ENCODE measurements around the gene ARID1B. TPM values are rescaled to one million over a fixed set of nuclear protein-coding genes. Genes with fewer than 3 reads are reported as not detected.

Gene ARID1B
- total RNA-seq, 1 donor from 2014 or later = 62.1 TPM

DNA sequence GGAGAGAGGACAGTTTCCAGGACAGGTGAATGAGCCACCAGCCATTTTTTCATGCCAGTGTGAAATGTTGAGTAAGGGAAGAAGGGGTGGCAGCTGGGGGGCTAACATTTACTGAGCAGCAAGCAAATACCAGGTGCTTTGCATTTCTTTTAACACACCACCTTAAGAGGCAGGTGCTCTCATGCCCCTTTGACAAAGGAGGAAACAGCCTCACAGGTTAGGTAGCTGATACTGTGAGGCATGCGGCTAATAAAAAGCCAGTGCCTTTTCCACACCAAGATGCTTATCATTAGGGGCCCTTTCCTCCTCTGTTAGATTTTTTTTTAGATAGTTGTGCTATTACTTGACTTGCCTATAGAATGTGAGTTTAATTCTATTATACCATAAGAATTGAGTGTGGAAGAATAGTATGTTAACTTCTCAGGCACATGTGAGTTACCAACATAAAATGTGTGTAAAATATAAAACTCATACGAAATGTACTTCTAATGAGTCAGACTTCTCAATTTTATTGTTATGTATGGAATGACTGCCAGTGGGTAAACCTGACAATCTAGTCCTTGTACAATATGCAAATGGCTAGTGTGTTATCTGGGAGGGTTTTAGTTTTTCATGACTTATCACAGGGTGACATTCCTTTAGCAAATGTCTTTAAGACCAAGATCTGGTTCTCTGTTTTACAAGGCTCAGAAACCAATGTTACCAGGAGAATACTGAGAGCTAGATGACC, 286.2 kb downstream of the ARID1B start:
- Mint-ChIP-seq H3K27ac (no peak overlapping the region), H3K36me3 (peaks cover 8% of the 10 kb centered on the region), H3K4me3 (no peak overlapping the region), H3K27me3 (ENCODE audit: insufficient read depth, low read depth) (no peaks in the 10 kb centered on the region), H3K9me3 (no peaks in the 10 kb centered on the region), H3K4me1 (peaks cover 48% of the 10 kb centered on the region)
- no peak overlapping the region for H3K4me2 ChIP-seq
- H3K27ac ChIP-seq = no peak overlapping the region
- peaks cover 40% of the 10 kb centered on the region for H3K4me1 ChIP-seq
- no peak overlapping the region for H2AFZ ChIP-seq (replicated peaks)
- no peak for TF ChIP-seq EZH2 (IDR thresholded peaks at IDR 0.05)
- TF ChIP-seq EZH2phosphoT487 (IDR thresholded peaks at IDR 0.05) = no peak
- TF ChIP-seq, protein P1, sequence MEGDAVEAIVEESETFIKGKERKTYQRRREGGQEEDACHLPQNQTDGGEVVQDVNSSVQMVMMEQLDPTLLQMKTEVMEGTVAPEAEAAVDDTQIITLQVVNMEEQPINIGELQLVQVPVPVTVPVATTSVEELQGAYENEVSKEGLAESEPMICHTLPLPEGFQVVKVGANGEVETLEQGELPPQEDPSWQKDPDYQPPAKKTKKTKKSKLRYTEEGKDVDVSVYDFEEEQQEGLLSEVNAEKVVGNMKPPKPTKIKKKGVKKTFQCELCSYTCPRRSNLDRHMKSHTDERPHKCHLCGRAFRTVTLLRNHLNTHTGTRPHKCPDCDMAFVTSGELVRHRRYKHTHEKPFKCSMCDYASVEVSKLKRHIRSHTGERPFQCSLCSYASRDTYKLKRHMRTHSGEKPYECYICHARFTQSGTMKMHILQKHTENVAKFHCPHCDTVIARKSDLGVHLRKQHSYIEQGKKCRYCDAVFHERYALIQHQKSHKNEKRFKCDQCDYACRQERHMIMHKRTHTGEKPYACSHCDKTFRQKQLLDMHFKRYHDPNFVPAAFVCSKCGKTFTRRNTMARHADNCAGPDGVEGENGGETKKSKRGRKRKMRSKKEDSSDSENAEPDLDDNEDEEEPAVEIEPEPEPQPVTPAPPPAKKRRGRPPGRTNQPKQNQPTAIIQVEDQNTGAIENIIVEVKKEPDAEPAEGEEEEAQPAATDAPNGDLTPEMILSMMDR (IDR thresholded peaks at IDR 0.05) = no peak
- H3K9ac ChIP-seq = no peak overlapping the region
- H3K9me3 ChIP-seq (ENCODE audit: low read depth) = no peaks in the 10 kb centered on the region
- H3K27me3 ChIP-seq = no peaks in the 10 kb centered on the region
- no peaks in the 10 kb centered on the region for H3K36me3 ChIP-seq
- H3F3A ChIP-seq (ENCODE audit: low read depth) = peaks cover 13% of the 10 kb centered on the region
- no peak for DNase-seq (ENCODE audit: low spot score)
- no peak overlapping the region for H3K4me3 ChIP-seq
- H3K79me2 ChIP-seq (ENCODE audit: low read depth) = peaks cover 91% of the 10 kb centered on the region
- peaks cover 61% of the 10 kb centered on the region for H4K20me1 ChIP-seq (ENCODE audit: low read depth)

DNA sequence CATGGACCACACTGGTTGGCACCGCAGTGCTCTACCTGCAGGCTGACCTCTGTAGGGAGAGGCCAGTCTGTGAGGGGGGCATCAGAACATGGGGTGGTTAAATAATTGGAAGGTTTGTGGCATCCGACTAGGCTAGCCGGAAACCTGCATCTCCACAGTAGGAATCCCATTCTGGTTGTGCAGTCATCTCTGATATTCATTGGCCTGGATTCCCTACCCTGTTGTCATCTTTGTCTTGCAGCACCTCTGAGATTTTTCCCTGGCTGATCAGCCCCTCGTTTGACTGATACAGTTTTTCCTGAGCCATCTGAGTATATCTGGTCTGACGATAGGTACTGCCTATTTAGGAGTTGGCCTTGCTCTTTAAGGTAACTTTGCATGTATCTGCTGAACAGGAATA, 286.7 kb downstream of the ARID1B start:
- Histone ChIP-seq H3K9ac (no peak overlapping the region), H2AFZ (replicated peaks) (no peak overlapping the region), H3K79me2 (ENCODE audit: low read depth) (peaks cover 91% of the 10 kb centered on the region), H3K4me1 (peaks cover 40% of the 10 kb centered on the region), H3K27ac (no peak overlapping the region), H4K20me1 (ENCODE audit: low read depth) (peaks cover 62% of the 10 kb centered on the region), H3K36me3 (no peaks in the 10 kb centered on the region), H3F3A (ENCODE audit: low read depth) (peaks cover 7% of the 10 kb centered on the region), H3K27me3 (no peaks in the 10 kb centered on the region), H3K4me2 (no peak overlapping the region), H3K4me3 (no peak overlapping the region), H3K9me3 (ENCODE audit: low read depth) (no peaks in the 10 kb centered on the region)
- TF ChIP-seq EZH2phosphoT487 (IDR thresholded peaks at IDR 0.05) (no peak), EZH2 (IDR thresholded peaks at IDR 0.05) (no peak)
- TF ChIP-seq, protein P1 (IDR thresholded peaks at IDR 0.05) = no peak
- Mint-ChIP-seq H3K9me3 (no peaks in the 10 kb centered on the region), H3K4me1 (peaks cover 49% of the 10 kb centered on the region), H3K4me3 (no peak overlapping the region), H3K27ac (no peak overlapping the region), H3K27me3 (ENCODE audit: insufficient read depth, low read depth) (no peaks in the 10 kb centered on the region), H3K36me3 (peaks cover 8% of the 10 kb centered on the region)
- DNase-seq (ENCODE audit: low spot score) = no peak

DNA sequence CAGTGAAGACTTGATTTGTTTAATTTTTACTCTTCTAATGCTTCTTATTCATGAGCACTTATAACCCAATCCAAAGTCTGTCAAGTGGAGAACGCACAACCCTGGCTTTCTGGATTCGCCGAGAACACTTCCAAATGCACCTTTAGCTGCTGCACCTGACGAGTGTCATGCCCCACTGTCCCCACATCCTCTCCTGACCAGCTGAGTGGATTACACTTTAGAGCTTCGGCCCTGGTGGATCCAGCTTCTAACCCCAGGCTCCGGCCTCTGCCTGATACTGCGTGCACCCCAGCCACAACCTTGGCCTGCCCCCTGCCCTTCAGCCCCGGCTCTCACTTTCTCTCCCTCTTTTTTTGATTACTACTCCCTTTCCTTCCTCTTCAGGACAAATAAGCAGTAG, 287.3 kb downstream of the ARID1B start:
- peaks cover 2% of the 10 kb centered on the region for H3F3A ChIP-seq (ENCODE audit: low read depth)
- H3K79me2 ChIP-seq (ENCODE audit: low read depth) = peaks cover 91% of the 10 kb centered on the region
- H3K27ac Mint-ChIP-seq = no peak overlapping the region

More for the DNA sequence above, 287.3 kb downstream of the ARID1B start:
- H3K27ac ChIP-seq = no peak overlapping the region
- no peaks in the 10 kb centered on the region for H3K27me3 ChIP-seq
- H3K4me3 ChIP-seq = no peak overlapping the region
- no peak overlapping the region for H3K4me2 ChIP-seq
- Mint-ChIP-seq H3K9me3 (no peaks in the 10 kb centered on the region), H3K4me3 (no peak overlapping the region), H3K4me1 (peaks cover 46% of the 10 kb centered on the region), H3K36me3 (peaks cover 8% of the 10 kb centered on the region), H3K27me3 (ENCODE audit: insufficient read depth, low read depth) (no peaks in the 10 kb centered on the region)
- H3K9me3 ChIP-seq (ENCODE audit: low read depth) = no peaks in the 10 kb centered on the region
- no peak for DNase-seq (ENCODE audit: low spot score)
- H3K4me1 ChIP-seq = peaks cover 40% of the 10 kb centered on the region
- no peak overlapping the region for H2AFZ ChIP-seq (replicated peaks)
- TF ChIP-seq EZH2 (IDR thresholded peaks at IDR 0.05) = no peak
- TF ChIP-seq EZH2phosphoT487 (IDR thresholded peaks at IDR 0.05) = no peak
- TF ChIP-seq, protein P1 (IDR thresholded peaks at IDR 0.05) = no peak
- H4K20me1 ChIP-seq (ENCODE audit: low read depth) = peaks cover 62% of the 10 kb centered on the region
- H3K36me3 ChIP-seq = no peaks in the 10 kb centered on the region
- H3K9ac ChIP-seq = no peak overlapping the region

Data from neural progenitor cell (in vitro differentiated cells).